ENCODE data around the gene FAM53A.
"Not testable (repeated sequence)": the region's sequence is repeated elsewhere in the genome, so short reads cannot be mapped to it uniquely, and the experiment has no call there.

The FAM53A gene

GRCh38 chr4:1685235-1686150 is 1.4 kb upstream of the FAM53A start:
- no peak for DNase-seq (ENCODE audit: low read depth)

DNA sequence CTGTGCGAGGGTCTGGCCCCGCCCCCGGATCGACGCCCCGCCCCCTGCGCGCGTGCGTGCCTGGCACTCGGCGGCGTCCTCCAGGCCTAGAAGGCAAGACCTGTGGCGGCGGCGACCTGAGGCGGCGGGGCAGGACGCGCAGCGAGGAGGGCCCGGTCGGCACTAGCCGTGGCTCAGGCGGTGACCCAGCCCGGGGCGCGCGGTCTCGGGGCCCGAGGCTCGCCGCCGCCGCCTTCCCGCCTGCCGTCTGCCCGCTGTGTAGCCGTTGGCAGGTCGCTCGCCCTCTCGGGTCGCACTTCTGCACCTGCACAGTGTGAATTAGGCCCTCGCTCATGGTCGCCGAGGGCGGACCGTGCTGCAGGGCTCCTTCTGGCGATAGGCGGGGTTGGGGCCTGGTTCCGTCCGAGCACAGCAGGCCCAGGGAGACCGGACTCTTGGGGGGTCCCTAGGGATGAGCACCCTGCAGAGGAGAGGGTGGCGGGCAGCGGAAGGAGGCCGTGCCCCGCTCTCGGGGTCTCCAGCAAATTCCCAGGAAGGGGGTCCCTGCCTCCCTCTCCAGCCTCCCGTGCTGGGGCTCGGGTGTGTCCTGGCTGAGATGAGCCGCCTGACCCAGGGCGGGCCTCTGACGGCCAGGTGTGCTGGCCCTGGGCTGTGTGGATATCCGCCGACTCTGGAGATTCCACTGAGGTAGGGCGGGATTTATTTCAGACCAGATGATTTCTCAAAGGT is 557 bp upstream of the FAM53A start:
- DNase-seq (ENCODE audit: low read depth), result peak; percentile 90

DNA sequence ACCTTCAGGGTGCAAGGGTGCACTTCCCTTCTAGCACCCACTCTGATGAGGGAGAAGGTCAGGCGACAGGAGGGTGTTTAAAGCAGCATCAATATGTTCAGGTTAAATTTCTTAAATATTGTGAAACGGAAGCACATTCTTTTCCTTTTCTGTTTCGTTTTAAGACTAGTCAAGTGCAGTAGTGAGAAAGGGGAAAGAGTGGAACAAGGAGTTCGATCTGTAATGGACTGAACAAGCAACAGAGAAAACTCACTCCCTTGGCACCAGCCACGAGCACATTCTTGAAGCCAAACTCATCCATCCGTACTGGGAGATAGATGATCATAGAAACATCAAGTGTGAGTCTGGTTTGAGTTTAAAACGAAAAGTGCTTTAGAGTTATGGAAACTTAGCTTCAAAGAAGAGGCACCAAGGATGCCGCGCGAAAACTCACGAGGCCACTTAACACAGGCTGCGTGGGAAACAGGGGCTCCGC is 815 bp downstream of the FAM53A start:
- DNase-seq (ENCODE audit: low read depth), result no peak

GRCh38 chr4:1682860-1683259 is 1.3 kb downstream of the FAM53A start:
- DNase-seq (ENCODE audit: low read depth), result no peak

- DNase-seq (ENCODE audit: low read depth), result no peak
Observed at GRCh38 chr4:1678244-1678643, 5.9 kb downstream of the FAM53A start.

GRCh38 chr4:1676605-1677525 is 7.2 kb downstream of the FAM53A start:
- DNase-seq (ENCODE audit: low read depth), result no peak

- no peak for DNase-seq (ENCODE audit: low read depth)
Observed at GRCh38 chr4:1675802-1676137, 8.3 kb downstream of the FAM53A start.

DNA sequence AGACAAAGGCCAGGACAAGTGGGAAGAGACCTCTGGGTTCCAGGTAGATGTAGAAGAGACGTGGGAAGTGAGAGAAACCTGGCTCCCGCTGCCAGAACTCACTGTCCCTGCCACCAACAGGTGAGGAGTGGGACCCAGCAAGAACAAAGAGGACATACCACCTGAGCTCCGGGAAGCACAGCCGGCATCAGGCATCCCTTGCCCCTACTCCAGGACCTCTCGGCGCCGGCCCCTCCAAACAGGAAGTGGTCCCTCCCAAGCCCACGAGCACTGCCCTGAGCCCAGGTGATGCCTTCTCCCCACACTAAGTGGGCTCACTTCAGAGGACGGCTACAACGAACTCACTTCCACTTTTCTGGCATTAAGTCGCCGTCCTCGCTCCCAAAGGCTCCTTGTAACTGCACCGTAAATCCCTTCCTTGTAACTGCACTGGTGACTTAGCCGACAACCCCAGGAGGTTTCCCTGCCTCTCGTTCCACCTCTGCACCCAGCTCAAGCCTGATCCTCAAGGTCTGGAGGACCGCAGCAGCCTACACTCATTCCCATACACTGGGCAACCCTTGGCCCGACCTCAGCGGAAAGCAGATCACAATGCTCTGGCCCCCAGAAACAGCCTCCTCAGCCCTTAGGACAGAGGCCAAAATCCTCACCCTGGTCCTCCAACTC is 8.8 kb downstream of the FAM53A start:
- no peak for DNase-seq (ENCODE audit: low read depth)

DNA sequence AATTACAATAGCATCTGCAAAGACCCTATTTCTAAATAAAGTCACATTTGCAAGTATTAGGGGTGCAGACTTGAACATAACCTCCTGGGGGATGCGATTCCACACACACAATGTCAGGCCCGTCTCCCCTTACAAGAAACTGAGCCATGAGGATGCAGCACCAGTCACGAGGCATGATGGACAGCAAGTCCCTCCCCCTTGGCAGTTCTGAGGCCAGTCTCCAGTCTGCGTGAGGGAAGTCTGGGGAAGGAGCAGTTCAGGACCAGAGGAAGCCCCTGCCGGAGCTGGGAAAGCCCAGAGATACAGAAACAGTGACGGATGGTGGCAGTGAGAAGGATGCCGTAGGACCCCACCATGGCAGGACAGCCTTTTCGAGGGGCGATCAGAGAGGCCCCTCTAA is 9.4 kb downstream of the FAM53A start:
- DNase-seq (ENCODE audit: low read depth), result no peak

DNA sequence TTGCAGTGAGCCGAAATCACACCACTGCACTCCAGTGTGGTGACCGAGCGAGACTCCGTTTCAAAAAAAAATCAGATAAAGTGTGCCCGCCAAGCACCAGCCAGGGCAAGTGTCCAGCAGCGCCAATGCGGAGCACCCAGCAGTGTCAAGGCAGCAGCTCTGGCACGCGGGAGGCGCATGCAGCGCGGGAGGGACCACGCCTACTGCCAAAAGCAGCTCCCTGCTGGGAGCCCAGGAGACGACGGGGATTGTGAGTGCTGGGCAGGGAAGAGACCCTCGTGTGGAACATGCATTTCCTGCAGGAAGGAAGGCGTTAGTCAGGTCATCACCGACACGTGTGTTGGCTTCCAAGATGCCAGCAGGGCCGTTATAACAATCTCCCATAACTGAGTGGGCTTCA is 10.4 kb downstream of the FAM53A start:
- no peak for DNase-seq (ENCODE audit: low read depth)

DNA sequence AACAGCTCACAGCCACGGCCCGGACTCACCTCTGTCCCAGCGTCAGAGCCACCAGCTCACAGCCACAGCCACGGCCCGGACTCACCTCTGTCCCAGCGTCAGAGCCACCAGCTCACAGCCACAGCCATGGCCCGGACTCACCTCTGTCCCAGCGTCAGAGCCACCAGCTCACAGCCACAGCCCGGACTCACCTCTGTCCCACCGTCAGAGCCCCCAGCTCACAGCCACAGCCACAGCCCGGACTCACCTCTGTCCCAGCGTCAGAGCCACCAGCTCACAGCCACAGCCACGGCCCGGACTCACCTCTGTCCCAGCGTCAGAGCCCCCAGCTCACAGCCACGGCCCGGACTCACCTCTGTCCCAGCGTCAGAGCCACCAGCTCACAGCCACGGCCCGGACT is 13.1 kb downstream of the FAM53A start:
- DNase-seq (ENCODE audit: low read depth), result not testable (repeated sequence)

- no peak for DNase-seq (ENCODE audit: low read depth)
Observed at GRCh38 chr4:1670279-1670678, 13.8 kb downstream of the FAM53A start.

DNA sequence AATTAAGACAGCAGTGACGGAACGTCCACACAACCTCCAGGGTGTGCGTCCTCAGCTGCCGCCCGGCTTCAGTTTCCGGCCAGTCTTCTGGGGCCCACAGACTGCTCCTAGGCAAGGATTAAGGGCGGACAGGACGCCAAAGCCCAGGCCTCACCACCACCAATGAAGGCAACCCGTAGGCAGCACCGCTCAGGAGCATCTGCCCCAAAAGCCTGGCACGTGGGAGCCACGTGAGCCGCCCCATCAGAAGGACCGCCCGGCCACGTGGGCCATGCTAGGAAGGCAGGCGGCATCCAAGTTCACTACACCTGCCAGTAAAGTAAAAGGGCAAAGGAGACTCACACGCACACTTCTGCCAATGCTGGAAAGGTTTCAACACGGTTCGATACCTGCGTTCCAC is 14.3 kb downstream of the FAM53A start:
- no peak for DNase-seq (ENCODE audit: low read depth)

DNA sequence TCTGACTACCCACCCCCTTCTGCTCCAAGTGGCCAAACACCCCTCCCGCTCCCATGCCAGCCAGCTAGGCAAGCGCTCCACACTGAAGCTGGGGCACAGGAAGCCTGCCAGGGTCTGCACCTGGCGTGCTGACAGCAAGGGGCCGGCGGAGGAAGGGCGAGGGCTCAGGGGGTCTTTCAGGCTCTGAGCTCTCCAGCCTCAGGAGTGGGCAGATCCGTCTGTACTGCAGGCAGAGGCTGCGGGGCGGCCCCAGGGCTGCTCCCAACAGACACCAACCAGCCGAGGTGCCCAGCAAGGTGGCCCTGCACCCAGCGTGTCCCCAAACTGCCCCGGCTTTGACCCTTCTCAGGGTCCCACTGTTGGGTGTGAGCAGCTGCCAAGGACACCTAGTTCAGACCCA is 14.8 kb downstream of the FAM53A start:
- no peak for DNase-seq (ENCODE audit: low read depth)

GRCh38 chr4:1668488-1668840 is 15.6 kb downstream of the FAM53A start:
- no peak for DNase-seq (ENCODE audit: low read depth)

GRCh38 chr4:1667273-1667672 is 16.8 kb downstream of the FAM53A start:
- no peak for DNase-seq (ENCODE audit: low read depth)

GRCh38 chr4:1666391-1666790 is 17.7 kb downstream of the FAM53A start:
- no peak for DNase-seq (ENCODE audit: low read depth)

GRCh38 chr4:1664141-1664540 is 20.0 kb downstream of the FAM53A start:
- no peak for DNase-seq (ENCODE audit: low read depth)

DNA sequence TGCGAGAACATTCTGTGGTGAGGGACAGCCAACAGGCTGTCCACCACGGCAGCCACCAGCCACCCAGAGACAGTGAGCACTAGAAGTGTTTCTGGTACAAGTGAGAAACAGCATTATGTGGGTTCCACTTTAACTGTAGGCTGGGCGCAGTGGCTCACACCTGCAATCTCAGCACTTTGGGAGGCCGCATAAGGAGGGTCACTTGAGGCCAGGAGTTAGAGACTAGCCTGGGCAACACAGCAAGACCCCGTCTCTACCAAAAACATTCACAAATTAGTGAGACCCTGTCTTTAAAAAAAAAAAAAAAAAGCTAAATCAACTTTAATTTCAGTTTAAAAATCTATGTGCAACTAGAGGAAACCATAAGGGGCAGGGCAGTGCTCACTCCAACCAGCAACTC is 20.6 kb downstream of the FAM53A start:
- no peak for DNase-seq (ENCODE audit: low read depth)

DNA sequence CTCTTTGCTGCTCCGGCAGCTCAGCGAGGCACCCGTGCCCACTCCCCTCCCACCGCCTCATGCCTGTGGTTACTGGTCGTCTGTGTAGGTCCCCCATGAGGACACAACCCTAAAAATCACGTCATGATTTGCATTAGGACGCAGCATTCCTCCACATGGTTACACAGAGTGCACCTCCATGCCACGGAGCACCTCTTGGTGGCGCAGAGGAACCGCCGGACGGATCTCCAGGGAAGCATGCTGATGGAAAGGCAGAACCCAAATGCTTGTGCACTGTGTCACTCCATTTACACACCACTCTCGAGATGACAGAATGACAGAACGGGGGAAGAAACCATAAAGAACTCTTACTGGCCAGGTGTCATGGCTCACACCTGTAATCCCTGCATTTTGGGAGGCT is 22.4 kb downstream of the FAM53A start:
- DNase-seq (ENCODE audit: low read depth), result no peak

GRCh38 chr4:1660948-1661677 is 23.0 kb downstream of the FAM53A start:
- DNase-seq (ENCODE audit: low read depth), result no peak

Data from activated gamma-delta T cell treated with anti-CD3 and anti-CD28 coated beads, Interleukin-2, amount 50 U/mL, for 16 hours (primary cell).